CD4-positive, alpha-beta T cell treated with Interleukin-15 for 1 hour (primary cell): ENCODE measurements around the gene TBC1D8.
"Not testable (repeated sequence)": the region's sequence is repeated elsewhere in the genome, so short reads cannot be mapped to it uniquely, and the experiment has no call there.

Experiments
- DNase-seq: peaks from one replicate; pipeline ENCODE4 v3.0.0-alpha.2; 2020

The TBC1D8 gene

DNA sequence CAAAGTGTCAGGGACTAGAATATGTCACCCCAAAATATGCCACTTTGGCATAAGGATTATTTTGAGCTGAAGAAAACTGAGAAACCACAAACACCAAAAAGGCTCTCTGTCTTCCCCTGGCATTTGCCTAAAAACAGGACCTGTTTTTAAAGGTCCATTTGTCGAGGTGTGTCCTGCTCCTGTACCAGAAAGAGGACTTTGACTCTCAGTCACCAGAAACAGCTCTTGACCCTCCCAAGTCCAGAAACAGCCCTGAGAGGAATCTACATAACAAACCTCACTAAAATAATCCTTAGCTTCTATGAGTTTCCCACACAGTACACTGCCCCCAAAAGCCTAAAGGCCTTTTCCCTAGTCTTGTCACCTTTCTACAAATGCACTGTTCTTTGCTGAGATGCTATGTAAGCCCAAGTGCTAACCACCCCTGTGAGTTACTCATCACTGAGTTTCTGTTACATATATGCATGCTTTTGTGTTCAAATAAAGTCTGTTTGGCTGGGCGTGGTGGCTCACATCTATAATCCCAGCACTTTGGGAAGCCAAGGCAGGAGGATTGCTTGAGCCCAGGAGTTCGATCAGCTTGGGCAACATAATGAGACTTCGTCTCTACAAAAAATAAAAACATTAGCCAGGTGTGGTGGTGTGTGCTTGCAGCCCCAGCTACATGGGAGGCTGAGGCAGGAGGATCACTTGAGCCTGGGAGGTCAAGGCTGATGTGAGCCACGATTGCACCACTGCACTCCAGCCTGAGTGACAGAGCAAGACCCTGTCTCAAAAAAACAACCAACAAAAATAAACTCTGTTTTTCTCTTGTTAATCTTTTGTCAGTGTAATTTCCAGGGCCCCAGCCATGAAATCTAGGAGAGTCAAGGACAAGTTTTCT, 93.9 kb downstream of the TBC1D8 start:
- DNase-seq = no peak

DNA sequence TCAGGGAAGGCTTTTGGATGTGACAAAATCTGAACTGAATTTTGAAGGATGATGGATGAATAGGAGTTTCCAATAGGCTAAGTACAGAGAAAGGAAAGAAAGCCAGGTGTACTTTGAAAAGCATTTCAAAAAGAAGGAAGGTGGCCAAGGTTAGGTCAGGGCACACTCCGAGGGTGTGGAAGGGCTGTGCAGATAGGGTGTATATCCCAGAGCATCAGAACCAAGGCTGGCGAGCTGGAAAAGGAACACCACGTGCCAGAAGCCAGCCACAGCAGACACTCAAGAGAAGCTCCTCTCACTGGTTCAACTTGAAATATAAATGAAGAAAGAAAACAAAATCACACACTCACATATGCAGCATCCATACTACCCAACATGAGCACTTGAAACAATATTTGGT, 98.1 kb downstream of the TBC1D8 start:
- DNase-seq = no peak

DNA sequence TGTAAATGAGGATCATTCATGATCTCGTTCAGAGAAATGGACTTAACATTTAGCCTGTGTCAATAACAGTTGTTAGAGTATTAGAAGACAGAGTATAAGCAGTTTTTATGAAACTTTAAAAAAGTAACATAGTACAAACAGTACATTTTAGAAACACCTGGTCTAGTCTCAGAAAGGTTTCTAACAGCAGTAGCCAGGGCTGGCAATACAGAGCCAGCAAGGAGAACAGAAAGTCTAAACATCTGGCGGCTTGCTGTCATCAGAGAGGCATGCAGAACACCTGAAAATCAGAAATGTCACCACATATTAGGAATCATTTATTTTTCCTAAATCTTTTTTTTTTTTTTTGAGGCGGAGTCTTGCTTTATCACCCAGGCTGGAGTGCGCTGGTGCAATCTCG, 99.0 kb downstream of the TBC1D8 start:
- DNase-seq = no peak

DNA sequence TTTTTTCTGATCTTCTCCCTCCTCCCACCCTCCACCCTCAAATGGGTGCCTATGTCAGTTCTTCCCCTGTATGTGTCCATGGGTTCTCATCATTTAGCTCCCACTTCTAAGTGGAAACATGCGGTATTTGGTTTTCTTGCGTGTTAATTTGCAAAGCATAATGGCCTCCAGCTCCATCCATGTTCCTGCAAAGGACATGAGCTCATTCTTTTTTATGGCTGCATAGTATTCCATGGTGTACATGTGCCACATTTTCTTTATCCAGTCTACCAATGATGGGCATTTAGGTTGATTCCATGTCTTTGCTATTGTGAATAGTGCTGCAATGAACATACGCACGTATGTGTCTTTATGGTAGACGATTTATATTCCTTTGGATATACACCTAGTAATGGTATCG, 100.3 kb downstream of the TBC1D8 start:
- not testable (repeated sequence) for DNase-seq

DNA sequence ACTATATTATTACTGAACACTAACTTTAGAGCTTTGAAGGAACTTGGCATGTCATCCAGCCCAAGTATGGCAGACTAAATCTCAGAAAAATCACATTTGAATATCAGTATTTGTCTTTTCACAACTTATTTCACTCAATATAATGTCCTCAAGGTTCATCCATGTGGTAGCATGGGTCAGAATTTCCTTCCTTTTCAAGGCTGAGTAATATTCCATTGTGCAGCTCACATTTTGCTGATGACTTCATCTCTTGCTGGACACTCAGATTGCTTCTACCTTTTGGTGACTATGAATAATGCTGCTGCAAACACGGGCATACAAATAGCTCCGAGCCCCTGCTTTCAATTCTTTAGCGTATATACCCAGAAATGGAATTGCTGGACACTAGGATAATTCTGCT, 102.4 kb downstream of the TBC1D8 start:
- DNase-seq = no peak

DNA sequence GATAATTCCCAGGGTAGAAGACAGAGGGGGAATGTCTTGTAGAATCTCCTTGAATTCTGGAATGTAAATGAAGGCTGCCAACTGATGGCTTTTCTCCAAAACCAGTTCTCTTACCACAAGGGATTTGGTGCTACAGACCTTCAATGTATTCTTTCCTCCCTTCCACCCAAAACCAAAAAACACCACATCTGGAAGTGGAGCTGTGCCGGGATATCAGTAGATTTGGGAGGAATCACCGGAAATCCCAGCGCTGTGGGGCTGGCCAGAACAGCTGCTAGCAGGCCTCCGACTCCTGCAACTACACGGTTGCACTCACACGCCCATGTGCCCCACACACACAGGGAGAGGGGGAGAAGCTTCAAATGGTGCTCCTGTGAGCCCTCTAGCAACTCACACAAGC, 103.4 kb downstream of the TBC1D8 start:
- no peak for DNase-seq

DNA sequence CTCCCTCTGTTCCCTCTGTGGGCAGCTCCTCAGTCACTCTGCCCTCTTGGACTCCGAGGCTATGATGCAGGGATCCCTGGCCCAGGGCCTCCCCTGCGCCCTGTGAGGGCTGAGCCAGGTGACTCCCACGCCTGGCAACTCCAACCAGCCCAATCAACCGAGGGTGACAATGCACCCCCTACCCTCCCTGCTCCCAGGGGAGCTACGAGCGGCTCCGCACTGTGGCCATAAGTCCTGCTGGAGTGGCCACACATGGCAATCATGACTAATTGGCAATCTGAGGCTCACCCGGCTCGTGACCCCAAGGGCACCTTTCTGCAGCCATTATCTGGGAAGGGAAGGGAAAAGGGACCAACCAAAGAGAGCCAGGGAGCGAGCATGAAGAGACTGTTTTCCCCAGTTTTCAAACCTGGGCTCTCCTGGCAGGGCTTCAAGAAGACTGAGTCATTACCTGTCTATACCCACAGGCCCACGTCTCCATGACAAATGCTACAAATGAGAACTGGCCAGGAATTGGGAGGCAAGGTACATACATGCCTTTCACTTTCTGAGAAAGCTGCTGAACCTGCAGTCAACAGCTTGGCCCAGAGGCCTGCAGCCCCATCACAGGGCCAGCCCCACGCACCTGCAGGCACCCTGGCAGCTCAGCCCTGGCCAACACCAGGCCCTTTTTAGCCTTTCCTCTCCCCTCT, 104.0 kb downstream of the TBC1D8 start:
- DNase-seq = no peak

DNA sequence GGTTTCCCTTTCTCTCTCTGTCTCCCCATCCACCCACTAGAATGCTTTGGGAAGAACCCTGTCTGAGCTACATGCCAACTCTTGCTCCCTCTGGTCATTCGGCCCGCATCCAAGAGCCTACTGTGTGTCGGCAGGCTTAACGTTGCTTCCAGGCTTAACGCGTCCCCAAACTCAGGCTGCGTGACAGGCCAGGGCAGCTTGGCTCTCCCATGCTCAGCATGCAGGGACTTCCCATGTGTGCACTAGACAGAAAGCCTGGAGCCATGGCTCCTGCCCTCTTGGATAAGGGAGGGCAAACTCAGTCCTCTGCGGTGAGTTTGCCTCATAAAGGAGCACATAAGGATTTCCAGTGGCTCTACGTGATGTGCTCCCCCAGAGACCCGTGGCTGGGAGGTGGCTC, 105.9 kb downstream of the TBC1D8 start:
- no peak for DNase-seq

DNA sequence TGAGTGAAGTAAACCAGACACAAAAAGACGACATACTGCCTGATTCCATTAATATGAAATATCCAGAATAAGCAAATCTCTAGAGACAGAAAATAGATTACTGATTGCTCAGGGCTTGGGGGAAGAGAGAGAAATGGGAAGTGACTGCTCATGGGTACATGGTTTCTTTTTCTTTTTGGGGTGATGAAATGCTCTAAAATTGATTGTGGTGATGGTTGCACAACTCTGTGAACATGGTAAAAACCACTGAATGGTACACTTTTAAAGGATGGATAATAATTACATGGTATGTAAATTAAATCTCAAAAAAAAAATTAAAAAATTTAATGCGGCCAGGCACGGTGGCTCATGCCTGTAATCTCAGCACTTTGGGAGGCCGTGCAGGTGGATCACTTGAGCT, 109.8 kb downstream of the TBC1D8 start:
- no peak for DNase-seq

DNA sequence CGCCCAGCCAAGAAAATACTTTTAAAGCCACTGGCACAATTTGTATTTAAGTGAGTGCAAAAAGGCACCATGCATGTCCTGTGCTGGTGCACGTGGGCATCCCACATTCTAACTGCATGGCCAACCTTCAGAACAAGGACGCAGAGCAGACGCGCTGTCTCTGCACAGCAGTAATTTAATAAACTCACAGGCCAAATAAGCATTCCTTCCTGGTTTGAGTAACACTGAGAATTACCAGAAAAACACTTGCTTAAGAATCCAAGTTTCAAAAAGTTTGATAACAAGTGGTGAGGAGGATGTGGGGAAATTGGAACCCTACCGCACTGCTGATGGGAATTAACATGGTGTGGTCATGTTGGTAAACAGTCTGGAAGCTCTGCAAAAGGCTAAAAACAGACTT, 110.4 kb downstream of the TBC1D8 start:
- DNase-seq = no peak

DNA sequence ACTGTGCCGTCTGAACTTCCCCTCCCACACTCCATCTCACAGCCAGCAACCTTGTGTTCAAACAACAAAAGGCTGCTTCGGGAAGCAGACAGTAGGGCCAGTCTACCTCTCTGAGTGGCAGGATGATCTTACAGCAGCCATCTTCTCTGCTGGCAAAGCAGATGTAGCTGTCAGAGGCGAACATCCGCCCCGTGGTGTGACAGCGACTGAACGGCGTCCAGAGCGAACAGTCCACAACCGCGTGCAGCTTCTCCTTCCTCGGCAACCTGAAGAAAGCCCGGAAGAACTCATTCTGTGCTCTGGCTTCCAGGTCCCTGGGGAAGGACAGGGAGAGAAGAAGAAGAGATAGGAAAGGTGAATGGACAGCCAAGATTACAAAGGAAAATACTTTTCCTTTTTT, 111.1 kb downstream of the TBC1D8 start:
- no peak for DNase-seq

DNA sequence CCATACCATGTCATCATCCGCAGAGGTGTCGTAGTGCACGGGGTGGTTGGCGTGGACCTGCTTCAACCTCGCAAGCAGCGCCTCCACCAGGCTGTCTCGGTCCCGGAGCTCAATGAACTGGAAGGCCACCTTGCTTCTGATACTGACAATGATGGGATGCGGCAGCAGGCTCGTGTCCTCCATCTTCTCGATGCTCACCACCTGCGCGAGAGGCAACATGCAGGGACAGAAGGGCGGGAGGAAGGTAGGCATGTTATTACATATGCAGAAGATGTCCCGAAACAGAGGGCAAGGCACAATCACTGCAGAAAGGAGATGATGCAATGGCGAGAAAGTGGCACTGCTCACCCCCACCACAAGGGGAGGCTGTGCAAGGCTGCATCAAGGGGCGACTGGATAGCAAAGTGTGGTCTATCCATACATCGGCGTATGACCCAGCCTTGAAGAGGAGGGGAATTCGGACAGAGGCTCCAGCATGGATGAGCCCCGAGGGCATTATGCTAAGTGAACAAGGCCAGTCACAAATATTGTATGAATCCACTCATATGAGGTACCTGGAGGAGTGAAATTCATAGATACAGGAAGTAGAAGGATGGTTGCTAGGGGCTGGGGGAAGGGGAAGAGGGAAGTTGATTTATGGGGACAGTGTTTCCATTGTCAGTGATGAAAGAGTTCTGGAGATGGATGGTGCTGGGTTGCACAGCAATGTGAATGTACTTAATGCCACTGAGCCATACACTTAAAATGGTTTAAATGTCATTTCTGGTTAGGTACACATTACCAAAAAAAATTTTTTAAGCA, 112.5 kb downstream of the TBC1D8 start:
- no peak for DNase-seq

DNA sequence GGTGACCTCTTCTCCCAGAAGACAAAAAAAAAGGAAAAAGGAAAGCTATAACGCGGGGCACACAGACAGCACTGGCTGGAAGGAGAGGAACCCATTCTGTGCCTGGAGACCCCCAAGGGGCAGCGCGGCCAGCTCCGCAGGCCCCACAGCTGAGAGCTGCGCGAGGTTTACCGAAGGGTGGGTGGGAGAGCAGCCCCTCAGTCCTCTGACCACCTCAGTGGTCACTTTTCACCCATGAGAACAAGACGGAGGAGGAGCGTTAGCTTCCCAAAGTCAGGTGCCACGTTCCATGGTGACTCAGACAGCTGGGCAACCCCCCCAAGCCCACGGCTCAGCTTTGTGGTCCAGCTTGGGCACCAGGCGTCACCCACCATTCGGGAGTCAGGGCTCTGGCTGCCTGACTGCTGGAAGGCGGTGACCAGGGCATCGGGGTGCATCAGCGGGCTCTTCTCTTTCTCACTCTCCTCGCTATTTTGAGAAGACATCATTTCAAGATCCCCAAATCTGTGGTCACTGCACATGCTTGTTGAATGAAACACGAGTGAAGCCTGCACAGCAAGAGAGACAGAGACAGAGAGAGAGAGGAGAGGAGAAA, 113.9 kb downstream of the TBC1D8 start:
- DNase-seq = no peak

DNA sequence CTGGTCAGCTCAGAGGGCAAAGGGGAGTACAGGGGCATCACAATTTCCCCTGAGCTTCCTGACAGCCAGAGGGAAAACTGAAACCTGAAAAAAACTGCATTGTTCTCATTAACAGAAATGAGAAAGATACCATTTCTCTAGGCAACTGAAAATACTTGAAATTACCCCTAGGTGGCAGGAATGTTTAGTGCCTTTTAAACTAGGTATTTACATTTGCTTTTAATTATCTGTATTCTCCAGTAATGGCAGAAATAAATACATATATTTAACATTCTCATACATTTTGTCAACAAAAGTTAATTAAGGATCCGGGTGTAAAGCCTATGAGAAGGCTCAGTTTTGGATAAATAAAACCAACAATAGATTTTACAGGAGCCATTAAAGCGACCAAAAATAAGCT, 114.6 kb downstream of the TBC1D8 start:
- no peak for DNase-seq

DNA sequence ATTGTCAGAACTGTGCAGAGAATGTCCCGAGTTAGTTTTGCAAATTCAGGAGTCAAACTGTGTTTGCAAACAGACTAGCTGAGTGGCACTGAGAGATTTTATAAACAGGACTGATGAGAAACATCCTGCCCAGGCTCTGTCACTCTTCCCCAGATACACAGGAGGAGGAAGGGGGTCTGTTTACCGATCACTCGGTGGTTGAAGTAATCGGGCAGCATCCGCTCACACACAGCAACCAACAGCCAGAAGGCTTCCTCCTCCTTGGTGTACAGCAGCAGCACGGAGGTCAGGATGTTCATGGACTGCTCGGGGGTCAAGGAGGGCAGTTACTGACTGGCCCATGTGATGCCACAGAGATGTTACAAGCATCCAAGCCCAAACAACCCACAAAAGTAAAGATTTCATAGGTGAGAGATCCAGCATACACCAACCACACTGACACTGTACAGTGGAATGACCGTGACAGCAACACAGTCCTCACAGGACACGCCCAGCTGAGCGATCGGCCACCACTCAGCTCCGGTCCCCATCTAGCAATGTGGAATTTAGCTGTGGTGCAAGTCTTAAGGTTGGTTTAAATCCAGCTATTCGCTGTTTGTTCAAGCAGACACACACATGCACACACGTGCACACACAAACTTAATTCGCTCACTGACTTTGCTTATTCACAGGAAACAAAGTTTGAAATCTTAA, 119.0 kb downstream of the TBC1D8 start:
- no peak for DNase-seq

DNA sequence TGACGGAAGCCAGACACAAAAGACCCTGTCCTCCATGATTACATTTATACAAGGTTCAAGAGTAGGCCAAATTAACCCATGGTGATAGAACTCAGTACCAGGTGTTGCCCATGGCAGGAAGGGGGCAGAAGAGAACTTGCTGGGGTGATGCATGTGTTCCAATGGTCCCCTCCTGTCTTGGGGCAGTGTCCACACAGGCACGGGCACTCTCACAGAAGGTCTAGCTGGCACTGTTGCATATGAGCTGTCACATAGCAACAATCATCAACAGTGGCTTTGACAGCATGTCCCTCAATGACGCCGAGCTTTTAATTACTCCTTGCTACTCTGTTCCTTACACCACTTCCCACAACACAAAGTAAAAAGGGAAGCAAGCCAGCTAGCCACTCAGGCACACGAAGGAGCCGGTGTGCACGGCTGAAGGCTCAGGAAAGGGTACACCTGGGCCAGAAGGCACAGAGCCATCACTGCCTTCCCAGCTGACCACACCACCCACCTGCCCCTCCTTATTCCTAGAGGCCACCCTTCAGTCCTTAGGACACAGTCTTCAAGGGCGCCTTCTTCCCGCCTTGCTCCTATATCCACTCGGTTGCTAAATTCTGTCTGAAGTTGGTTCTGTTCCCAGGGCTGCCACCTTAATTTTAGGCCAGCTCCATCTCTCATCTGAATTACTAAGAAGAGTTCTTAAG, 120.2 kb downstream of the TBC1D8 start:
- DNase-seq = no peak

DNA sequence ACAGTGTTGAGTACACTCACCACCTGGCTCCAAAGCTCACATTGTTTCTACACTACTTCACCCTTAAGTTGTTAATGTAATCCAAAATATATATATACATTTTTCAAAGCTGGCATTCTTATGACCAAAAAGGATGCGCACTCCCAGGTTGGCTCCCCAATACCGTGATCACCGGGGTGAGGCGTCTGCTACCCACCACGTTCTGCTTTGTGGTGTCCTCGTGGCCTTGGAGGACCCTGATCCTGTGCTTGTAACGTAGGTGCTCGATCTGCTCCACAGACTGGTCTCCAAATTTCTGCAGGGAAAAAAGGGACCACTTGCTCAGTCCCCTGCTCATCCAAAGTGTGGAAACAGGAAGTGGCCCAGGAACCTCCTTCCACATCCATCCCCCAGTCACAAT, 123.3 kb downstream of the TBC1D8 start:
- no peak for DNase-seq

DNA sequence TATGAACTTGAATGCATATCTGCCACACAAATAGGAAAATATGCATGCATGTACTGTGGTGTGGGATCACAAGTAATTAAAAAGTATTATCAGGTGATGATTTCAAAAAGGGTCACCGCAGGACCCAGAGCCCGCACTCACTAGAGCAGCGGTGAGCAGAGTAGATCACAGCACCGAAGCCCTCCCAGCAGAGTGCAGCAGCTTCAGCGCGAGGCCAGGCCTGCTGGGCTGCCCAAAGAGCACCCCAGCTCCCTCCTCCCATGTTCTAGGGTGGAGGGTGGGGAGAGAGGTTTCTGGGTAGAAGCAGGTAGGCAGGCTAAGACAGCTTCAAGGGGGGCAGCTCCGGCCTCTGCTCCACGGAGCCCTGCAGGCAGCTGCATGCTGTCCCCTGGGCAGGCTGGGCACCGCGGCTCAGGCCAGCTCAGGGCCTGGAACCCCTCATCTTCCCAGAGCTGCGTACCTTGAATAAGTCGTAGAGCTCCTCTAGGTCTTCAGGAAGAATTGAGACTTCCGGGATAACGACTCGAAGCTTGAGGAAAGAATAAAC, 124.2 kb downstream of the TBC1D8 start:
- DNase-seq = no peak

DNA sequence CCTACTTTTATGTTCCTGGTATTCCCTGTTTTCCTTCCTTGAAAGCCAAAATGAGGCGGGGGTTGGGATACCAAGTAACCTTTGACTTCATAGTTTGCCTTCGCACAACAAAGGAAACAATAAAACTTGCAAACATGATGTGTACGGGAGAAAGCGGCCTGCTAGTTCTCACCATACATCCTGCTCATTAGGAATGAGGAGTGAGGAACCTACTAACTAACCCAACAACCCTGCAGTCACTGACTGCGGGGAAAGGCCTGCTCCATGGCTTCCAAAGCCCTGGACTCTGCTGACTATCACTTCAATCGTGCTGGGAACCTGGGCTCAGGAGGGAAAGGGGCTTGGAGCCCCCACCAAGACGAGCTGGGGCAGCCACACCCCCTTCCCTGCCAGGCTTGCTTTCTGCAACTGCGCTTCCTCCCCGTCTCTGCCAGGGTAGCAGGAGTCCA, 124.9 kb downstream of the TBC1D8 start:
- no peak for DNase-seq

DNA sequence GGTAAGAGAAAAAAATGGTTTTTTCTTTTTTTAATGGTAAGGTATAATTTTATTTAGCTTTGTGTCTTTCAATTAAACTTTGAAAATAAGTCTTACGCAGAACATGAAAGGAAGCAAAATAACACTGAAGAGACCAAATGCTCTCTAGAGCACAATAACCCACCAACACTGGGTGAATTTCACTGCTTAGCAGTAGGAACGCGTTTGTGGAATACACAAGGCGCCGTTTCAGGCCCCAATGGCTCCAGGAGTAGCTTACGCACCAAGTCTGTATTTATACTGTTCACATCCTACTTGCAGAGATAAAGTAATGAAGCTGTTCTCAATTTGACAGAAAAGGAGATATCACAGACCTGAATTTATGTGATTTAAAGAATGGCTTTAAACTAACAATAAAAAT, 125.6 kb downstream of the TBC1D8 start:
- no peak for DNase-seq

DNA sequence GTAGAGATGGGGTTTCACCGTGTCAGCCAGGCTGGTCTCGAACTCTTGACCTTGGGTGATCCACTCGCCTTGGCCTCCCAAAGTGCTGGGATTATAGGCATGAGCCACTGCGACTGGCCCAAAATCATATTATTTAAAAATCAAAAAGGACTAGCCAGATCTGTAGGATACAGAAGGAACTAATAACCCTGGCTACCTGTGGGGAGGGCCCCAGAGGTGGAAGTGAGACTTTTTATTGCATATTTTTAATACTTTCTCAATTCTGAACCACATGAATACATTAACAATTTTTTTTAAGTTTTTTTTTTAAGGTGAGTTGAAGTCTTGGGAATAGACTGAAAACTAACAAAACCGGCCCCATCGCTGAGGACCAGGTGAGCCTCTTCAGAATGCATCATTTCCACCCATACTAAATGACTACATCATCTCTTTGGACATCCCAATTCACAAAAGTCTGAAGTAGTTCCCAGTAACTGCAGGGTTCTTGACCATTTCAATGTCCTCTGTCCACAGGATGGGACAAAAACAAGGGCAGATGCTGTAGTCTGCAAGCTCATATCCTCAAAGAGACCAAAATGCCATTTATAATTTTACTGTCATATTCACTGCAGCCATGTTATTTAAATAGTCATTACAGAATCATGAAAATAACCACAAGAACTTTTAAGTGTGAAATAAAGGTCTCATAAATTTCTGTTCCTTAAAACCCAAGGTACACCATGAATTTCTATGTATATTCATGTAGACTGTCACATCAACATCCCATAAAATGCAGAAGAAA, 127.7 kb downstream of the TBC1D8 start:
- DNase-seq = no peak
